Endothelial cell of umbilical vein (primary cell): Measurements from ENCODE around the gene PDGFA. TPM values are rescaled to one million over a fixed set of nuclear protein-coding genes. Genes with fewer than 3 reads are reported as not detected.

ENCODE experiments used
- BruUV-seq: library from RNA; stranded (reverse); fragments of 400-500 nt; replicated peaks from 2 replicates; lab custom pipeline; 2021; lab: Mats Ljungman, UMichigan
- CTCF ChIA-PET: fragments of 300-600, 350-600 bp; sonication (Branson Sonifier 250); formaldehyde crosslinking; loops from one replicate; lab custom pipeline; 2021; ENCODE audit warnings: antibody characterized with exemption, inconsistent platforms; lab: Charles Lee
- POLR2A ChIA-PET: fragments of 300-600, 350-600 bp; sonication (Branson Sonifier 250); formaldehyde crosslinking; loops from one replicate; lab custom pipeline; 2021; ENCODE audit warnings: antibody characterized with exemption, inconsistent platforms; lab: Charles Lee
- DNase-seq: peaks from one replicate; pipeline ENCODE4 v3.0.0-alpha.2; 2011; ENCODE audit warnings: low read depth, low spot score
- FAIRE-seq: peaks from 2 replicates; lab custom pipeline; 2011; peaks lifted over from hg19 to GRCh38; lab: Jason Lieb, UNC
- H2AFZ ChIP-seq: 2 replicates; pipeline ENCODE4 v1.6.0; 2012; ENCODE audit warnings: low read depth, low read length, control low read depth, inconsistent platforms
- H3K27ac ChIP-seq: 2 replicates; pipeline ENCODE4 v1.5.1; 2011; ENCODE audit warnings: low read depth, mild to moderate bottlenecking, control low read depth, low read length, moderate library complexity; ENCODE audit not compliant: insufficient read depth
- H3K27me3 ChIP-seq, 2 experiments: 2 replicates each; pipeline versions ENCODE4 v1.6.0 to v1.6.1; 2011; ENCODE audit warnings: low read length in 2 of 2, mixed read lengths in 1 of 2; ENCODE audit not compliant: control insufficient read depth in 2 of 2, insufficient read depth in 2 of 2
- H3K36me3 ChIP-seq, 2 experiments: 2 replicates in 1 of 2; 3 replicates in 1 of 2; pipeline ENCODE4 v1.5.1; 2011; ENCODE audit warnings: low read length in 2 of 2, mild to moderate bottlenecking in 1 of 2, moderate library complexity in 1 of 2; ENCODE audit not compliant: control insufficient read depth in 2 of 2, insufficient read depth in 2 of 2; ENCODE audit errors: extremely low read depth in 1 of 2
- H3K4me1 ChIP-seq: 3 replicates; pipeline ENCODE4 v1.5.1; 2011; ENCODE audit warnings: mild to moderate bottlenecking, low read length; ENCODE audit not compliant: control insufficient read depth, insufficient read depth; ENCODE audit errors: extremely low read depth
- H3K4me2 ChIP-seq: 2 replicates; pipeline ENCODE4 v1.6.1; 2011; ENCODE audit warnings: low read length, control low read depth, mixed read lengths; ENCODE audit not compliant: insufficient read depth
- H3K4me3 ChIP-seq, 3 experiments: fragments of 200-600 bp in 1 of 3; sonication (generic), shearing (Covaris generic) in 1 of 3; replicated peaks in 1 of 3; 2 replicates each; pipeline ENCODE4 v1.5.1; 2011 to 2016; ENCODE audit warnings: control low read depth in 3 of 3, low read length in 3 of 3, mild to moderate bottlenecking in 2 of 3, inconsistent platforms in 1 of 3, low read depth in 1 of 3, moderate library complexity in 1 of 3; ENCODE audit not compliant: insufficient read depth in 1 of 3
- H3K79me2 ChIP-seq: 2 replicates; pipeline ENCODE4 v1.6.0; 2012; ENCODE audit warnings: low read length, inconsistent platforms; ENCODE audit not compliant: control insufficient read depth, insufficient read depth
- H3K9ac ChIP-seq: replicated peaks from 2 replicates; pipeline ENCODE3; 2011; ENCODE audit warnings: low read length, control low read depth; ENCODE audit not compliant: insufficient read depth; ENCODE audit errors: extremely low read depth
- H3K9me1 ChIP-seq: replicated peaks from 3 replicates; pipeline ENCODE4 v1.6.0; 2011; ENCODE audit warnings: mild to moderate bottlenecking, low read length; ENCODE audit not compliant: control insufficient read depth, insufficient read depth; ENCODE audit errors: extremely low read depth
- H3K9me3 ChIP-seq: replicated peaks from 2 replicates; pipeline ENCODE4 v1.5.1; 2012; ENCODE audit warnings: low read length, inconsistent platforms; ENCODE audit not compliant: control insufficient read depth, insufficient read depth
- H4K20me1 ChIP-seq: replicated peaks from 2 replicates; pipeline ENCODE3; 2011; ENCODE audit warnings: mild to moderate bottlenecking, low read length; ENCODE audit not compliant: control insufficient read depth, insufficient read depth; ENCODE audit errors: extremely low read depth
- EZH2 ChIP-seq: IDR thresholded peaks from 2 replicates; pipeline ENCODE4 v1.6.1; 2012; ENCODE audit warnings: borderline replicate concordance, low read depth, mild to moderate bottlenecking, moderate library complexity, low read length, inconsistent platforms; ENCODE audit not compliant: severe bottlenecking
- MYC ChIP-seq: IDR thresholded peaks from one replicate; pipeline ENCODE4 v1.6.1; 2011; ENCODE audit warnings: mild to moderate bottlenecking, low read depth, low read length
- POLR2A ChIP-seq: IDR thresholded peaks from 2 replicates; pipeline ENCODE4 v1.6.1; 2012; ENCODE audit warnings: low read depth, mild to moderate bottlenecking, control low read depth, low read length
- POLR2AphosphoS5 ChIP-seq: IDR thresholded peaks from 2 replicates; pipeline ENCODE4 v1.6.1; 2012; ENCODE audit warnings: low read depth, mild to moderate bottlenecking, control low read depth, low read length, moderate library complexity; ENCODE audit not compliant: insufficient read depth
- dilution Hi-C: fragments of 300-500 bp; cut with MboI; formaldehyde crosslinking; loops from one replicate; pipeline ENCODE4 v1.15.0; 2019; ENCODE audit warnings: low sequenced_read_pairs; ENCODE audit not compliant: extremely low pct_ligation_motif_present
- intact Hi-C: fragments of 100-400 bp; cut with micrococcal nuclease; formaldehyde crosslinking; loops from one replicate; pipeline ENCODE4 v1.10.0; 2022
- polyA plus RNA-seq, 4 experiments: library from polyadenylated mRNA; depleted of rRNA in 3 of 4; stranded (reverse) in 3 of 4; unstranded in 1 of 4; fragments of >200 nt; gene quantifications; 2 replicates each; pipeline versions ENCODE4 v1.2.1 to v1.2.3, GENCODE V29; 2011 to 2012; ENCODE audit warnings: missing spikeins in 1 of 4
- total RNA-seq: library from RNA; stranded (reverse); gene quantifications from 2 replicates; pipeline ENCODE4 v1.2.3, GENCODE V29; 2021

The PDGFA gene
- total and polyA plus RNA-seq, 2 donors (not counting 3 experiments of a cell fraction or from before 2014, with no cell fraction given) = 17.4 to 62.4 TPM

DNA sequence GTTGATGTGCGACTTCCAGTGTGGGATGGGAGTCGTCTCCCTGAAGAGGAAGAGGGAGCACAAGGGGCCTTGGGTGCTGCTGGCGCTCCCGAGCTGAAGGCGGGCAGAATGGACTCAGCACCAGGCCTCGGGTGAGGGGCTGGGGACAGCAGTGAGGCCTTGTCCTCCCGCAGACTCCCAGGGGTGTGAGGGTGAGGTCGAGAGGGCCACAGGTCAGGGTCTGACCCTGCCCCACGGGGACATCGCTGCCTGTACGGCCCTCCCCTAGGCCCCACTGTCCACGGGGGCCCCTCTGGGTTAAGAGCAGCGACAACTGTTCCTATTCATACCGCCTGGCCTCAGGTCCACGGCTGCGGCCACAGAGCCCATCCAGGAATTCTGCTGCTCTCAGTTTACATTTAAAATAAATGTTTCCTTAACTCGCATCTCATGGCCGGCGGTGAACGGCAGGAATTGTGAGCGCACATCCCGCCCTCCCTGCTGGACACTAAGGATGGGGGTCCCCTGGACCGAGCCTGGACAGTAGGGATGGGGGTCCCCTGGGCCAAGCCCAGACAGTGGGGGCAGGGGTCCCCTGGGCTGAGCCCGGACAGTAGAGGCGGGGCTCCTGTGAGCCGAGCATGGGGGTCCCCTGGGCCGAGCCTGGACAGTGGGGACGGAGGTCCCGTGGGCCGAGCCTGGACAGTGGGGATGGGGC, 61.7 kb downstream of the PDGFA start:
- POLR2A ChIA-PET = no interaction called here

DNA sequence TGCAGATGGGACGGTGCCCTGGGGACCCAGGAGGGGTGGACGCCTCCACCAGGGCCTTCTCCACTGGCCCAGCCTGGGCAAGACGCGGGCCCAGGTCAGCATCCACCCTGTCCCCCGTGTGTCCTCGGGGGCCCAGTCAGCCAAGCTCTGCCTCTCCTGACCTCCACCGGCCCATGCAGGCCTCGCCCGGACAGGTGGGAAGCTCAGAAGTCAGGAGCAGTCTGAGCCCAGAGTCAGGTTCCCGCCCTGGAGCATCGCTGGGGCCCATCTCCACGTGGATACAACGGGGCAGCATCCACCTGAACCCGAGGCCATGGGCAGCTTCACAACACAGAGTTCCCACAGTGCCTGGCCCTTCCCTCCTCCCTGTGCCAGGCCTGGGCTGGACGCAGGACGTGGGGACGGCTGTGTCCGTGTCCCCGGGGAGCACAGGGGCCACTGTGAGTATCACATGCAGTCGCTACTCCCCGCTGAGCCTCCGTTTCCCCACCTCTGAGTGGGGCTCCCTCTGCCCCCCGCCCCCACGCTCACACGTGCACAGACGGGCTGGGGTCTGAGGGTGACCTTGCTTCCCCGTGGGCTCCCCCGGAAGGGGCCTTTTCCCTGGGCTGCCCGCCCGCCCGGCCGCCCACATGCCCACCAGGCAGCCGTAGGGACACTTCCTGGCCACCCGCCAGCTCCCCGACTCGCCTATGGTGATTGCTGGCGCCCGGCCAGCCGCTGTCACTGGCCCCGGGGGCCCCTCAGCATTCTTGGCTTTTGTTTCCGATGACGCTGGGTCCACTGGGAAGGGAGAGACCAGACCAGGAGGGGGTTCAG, 64.3 kb downstream of the PDGFA start:
- no TSS peak for BruUV-seq
- Histone ChIP-seq H3K9ac (no peak overlapping the region), H3K27me3 (peaks cover 2 to 6% of the 10 kb centered on the region in 2 experiments), H3K4me3 (no peak overlapping the region), H3K79me2 (no peaks in the 10 kb centered on the region), H3K4me1 (peaks cover 11% of the 10 kb centered on the region), H3K9me3 (no peaks in the 10 kb centered on the region), H3K36me3 (no peaks in the 10 kb centered on the region), H3K27ac (no peak overlapping the region), H3K4me2 (no peak overlapping the region), H4K20me1 (no peaks in the 10 kb centered on the region), H2AFZ (peak overlapping the region; percentile 32), H3K9me1 (no peaks in the 10 kb centered on the region)
- DNase-seq (peak; percentile 57), FAIRE-seq (peak; percentile 63)
- dilution Hi-C loops (no loop called here), intact Hi-C loops (no loop called here)
- peak; percentile 33 for TF ChIP-seq POLR2AphosphoS5
- TF ChIP-seq MYC = no peak
- CTCF ChIA-PET = interaction anchor here (0.6 to 1.1 kb wide), 2 partner anchors 122 to 248 kb away, joined by 3 to 5 read pairs; no protein-coding TSS in a partner anchor
- POLR2A ChIA-PET = no interaction called here

More for the DNA sequence above, 61.7 kb downstream of the PDGFA start:
- H2AFZ ChIP-seq = no peak overlapping the region
- H3K36me3 ChIP-seq = no peaks in the 10 kb centered on the region
- peaks cover 29% of the 10 kb centered on the region for H3K4me1 ChIP-seq
- DNase-seq = no peak
- H3K9ac ChIP-seq = no peak overlapping the region
- no peaks in the 10 kb centered on the region for H4K20me1 ChIP-seq
- BruUV-seq = no TSS peak
- H3K4me3 ChIP-seq = no peak overlapping the region
- intact Hi-C loops = no loop called here
- no peak for FAIRE-seq
- dilution Hi-C loops = no loop called here
- CTCF ChIA-PET = no interaction called here
- H3K79me2 ChIP-seq = no peaks in the 10 kb centered on the region
- H3K27ac ChIP-seq = no peak overlapping the region
- H3K9me3 ChIP-seq = no peaks in the 10 kb centered on the region
- H3K4me2 ChIP-seq = no peak overlapping the region
- no peaks in the 10 kb centered on the region for H3K27me3 ChIP-seq
- H3K9me1 ChIP-seq = no peaks in the 10 kb centered on the region
- no peak for TF ChIP-seq POLR2A
- TF ChIP-seq EZH2 = no peak
- TF ChIP-seq MYC = no peak
